ENCODE data around the gene ACAP2. TPM values are rescaled to one million over a fixed set of nuclear protein-coding genes. Genes with fewer than 3 reads are reported as not detected.

The ACAP2 gene
- total RNA-seq, 4 donors from 2014 or later: 38.3 to 66.0 (median 49.2) TPM

DNA sequence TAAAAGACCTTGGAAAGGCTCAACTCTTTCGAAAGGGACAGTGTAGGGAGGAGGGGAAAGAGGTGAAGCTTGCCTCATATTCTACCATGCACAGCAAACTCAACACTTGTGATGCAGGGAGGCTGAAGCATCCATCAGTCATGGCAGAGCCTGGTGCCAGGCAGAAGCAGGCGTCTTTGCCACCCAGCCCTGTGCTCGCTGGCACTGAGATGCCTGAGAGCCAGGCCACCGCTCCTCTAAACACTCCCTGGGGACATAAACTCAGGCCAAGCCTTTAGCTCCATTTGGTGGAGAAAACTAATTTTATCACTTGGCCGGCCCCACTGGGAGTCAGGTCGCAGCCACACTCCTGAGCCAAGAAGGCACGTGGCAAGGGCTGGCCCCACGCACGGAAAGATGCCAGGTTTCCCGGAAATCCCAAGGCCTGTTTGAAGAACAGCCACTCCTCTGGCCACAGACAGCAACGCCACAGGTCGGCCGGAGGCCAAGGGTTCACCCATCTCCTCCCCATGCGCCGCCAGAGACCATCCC, 202.6 kb downstream of the ACAP2 start:
- ATAC-seq: peak; percentile 44
- no peaks in the 10 kb centered on the region for H3K36me3 ChIP-seq
- peak overlapping the region in 2 of 4 donors; percentile 77 to 81 for H3K27ac ChIP-seq
- WGBS, 2 donors (ENCODE audit: low coverage in 1 of 2): 74% methylated on average over 2 of the region's 15 CpGs; no CpG with 5 or more reads in 1 of the 2 donors
- TF ChIP-seq POLR2AphosphoS5 (IDR thresholded peaks at IDR 0.05) (peak; percentile 69), EP300 (IDR thresholded peaks at IDR 0.05) (no peak)
- H3K27me3 ChIP-seq: no peaks in the 10 kb centered on the region
- no peaks in the 10 kb centered on the region for H3K9me3 ChIP-seq
- H3K4me1 ChIP-seq: peaks cover 0 to 34% (median 7%) of the 10 kb centered on the region in 3 donors
- H3K4me3 ChIP-seq: no peak overlapping the region

DNA sequence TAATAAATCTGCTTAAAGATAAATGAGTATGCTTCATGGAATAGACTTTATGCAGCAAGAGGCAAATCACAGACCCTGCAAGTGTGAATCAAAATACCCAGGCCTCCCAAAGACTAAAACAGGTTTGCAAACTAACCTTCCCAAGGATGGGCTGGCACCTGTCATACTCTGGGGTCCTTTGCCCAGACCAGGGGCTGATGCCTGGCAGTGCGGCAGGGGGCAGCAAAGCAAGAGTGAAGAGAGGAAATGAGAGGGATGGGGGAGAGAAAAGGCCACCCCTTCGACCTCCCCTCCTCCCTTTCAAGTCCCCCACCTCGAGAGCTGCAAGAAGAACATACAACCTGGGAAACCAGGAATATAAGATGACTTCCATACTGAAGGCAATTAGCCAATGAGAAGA, 203.7 kb downstream of the ACAP2 start:
- H3K4me1 ChIP-seq: peaks cover 0 to 34% (median 7%) of the 10 kb centered on the region in 3 donors
- WGBS, 2 donors (ENCODE audit: low coverage in 1 of 2): 66% methylated on average over 3 of the region's 3 CpGs; no CpG with 5 or more reads in 1 of the 2 donors
- H3K27me3 ChIP-seq: no peaks in the 10 kb centered on the region
- H3K27ac ChIP-seq: peak overlapping the region in 3 of 4 donors; percentile 77 to 83 (median 81)
- no peaks in the 10 kb centered on the region for H3K9me3 ChIP-seq
- TF ChIP-seq POLR2A (IDR thresholded peaks at IDR 0.05) (no peak), POLR2AphosphoS5 (IDR thresholded peaks at IDR 0.05) (no peak), EP300 (IDR thresholded peaks at IDR 0.05) (no peak)
- TF ChIP-seq, protein P1, sequence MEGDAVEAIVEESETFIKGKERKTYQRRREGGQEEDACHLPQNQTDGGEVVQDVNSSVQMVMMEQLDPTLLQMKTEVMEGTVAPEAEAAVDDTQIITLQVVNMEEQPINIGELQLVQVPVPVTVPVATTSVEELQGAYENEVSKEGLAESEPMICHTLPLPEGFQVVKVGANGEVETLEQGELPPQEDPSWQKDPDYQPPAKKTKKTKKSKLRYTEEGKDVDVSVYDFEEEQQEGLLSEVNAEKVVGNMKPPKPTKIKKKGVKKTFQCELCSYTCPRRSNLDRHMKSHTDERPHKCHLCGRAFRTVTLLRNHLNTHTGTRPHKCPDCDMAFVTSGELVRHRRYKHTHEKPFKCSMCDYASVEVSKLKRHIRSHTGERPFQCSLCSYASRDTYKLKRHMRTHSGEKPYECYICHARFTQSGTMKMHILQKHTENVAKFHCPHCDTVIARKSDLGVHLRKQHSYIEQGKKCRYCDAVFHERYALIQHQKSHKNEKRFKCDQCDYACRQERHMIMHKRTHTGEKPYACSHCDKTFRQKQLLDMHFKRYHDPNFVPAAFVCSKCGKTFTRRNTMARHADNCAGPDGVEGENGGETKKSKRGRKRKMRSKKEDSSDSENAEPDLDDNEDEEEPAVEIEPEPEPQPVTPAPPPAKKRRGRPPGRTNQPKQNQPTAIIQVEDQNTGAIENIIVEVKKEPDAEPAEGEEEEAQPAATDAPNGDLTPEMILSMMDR (IDR thresholded peaks at IDR 0.05): no peak
- ATAC-seq: no peak
- H3K36me3 ChIP-seq: no peaks in the 10 kb centered on the region
- no peak overlapping the region for H3K4me3 ChIP-seq

- peaks cover 0 to 34% (median 7%) of the 10 kb centered on the region in 3 donors for H3K4me1 ChIP-seq
- no peaks in the 10 kb centered on the region for H3K9me3 ChIP-seq
- ATAC-seq: peak; percentile 86
- peak overlapping the region in 3 of 4 donors; percentile 77 to 83 (median 81) for H3K27ac ChIP-seq
- TF ChIP-seq POLR2AphosphoS5 (IDR thresholded peaks at IDR 0.05): peak; percentile 92
- no peak for TF ChIP-seq EP300 (IDR thresholded peaks at IDR 0.05)
- WGBS, 2 donors (ENCODE audit: low coverage in 1 of 2): 44 to 59% methylated on average over 1 to 2 of the region's 10 CpGs
- no peaks in the 10 kb centered on the region for H3K27me3 ChIP-seq
- no peak overlapping the region for H3K4me3 ChIP-seq
- no peaks in the 10 kb centered on the region for H3K36me3 ChIP-seq
Measured at GRCh38 chr3:195238586-195239118, 204.2 kb downstream of the ACAP2 start.

GRCh38 chr3:195238081-195238571, 204.7 kb downstream of the ACAP2 start:
- ATAC-seq: no peak
- Histone ChIP-seq H3K4me3 (no peak overlapping the region), H3K9me3 (no peaks in the 10 kb centered on the region), H3K36me3 (no peaks in the 10 kb centered on the region), H3K4me1 (peaks cover 0 to 34% (median 7%) of the 10 kb centered on the region in 3 donors), H3K27ac (peak overlapping the region in 3 of 4 donors; percentile 77 to 83 (median 81)), H3K27me3 (no peaks in the 10 kb centered on the region)
- 67 to 89% methylated on average over 5 to 9 of the region's 12 CpGs for WGBS, 2 donors (ENCODE audit: low coverage in 1 of 2)
- TF ChIP-seq POLR2AphosphoS5 (IDR thresholded peaks at IDR 0.05): no peak
- TF ChIP-seq EP300 (IDR thresholded peaks at IDR 0.05): no peak
- TF ChIP-seq POLR2A (IDR thresholded peaks at IDR 0.05): no peak
- TF ChIP-seq, protein P1 (IDR thresholded peaks at IDR 0.05): no peak

GRCh38 chr3:195236801-195237570, 205.8 kb downstream of the ACAP2 start:
- no peaks in the 10 kb centered on the region for H3K27me3 ChIP-seq
- H3K9me3 ChIP-seq: no peaks in the 10 kb centered on the region
- H3K4me3 ChIP-seq: no peak overlapping the region
- H3K4me1 ChIP-seq: peaks cover 0 to 34% (median 7%) of the 10 kb centered on the region in 3 donors
- H3K27ac ChIP-seq: peak overlapping the region in 1 of 4 donors; percentile 3
- H3K36me3 ChIP-seq: no peaks in the 10 kb centered on the region
- 95 to 100% methylated on average over 4 to 7 of the region's 10 CpGs for WGBS, 2 donors (ENCODE audit: low coverage in 1 of 2)
- TF ChIP-seq POLR2A (IDR thresholded peaks at IDR 0.05) (no peak), EP300 (IDR thresholded peaks at IDR 0.05) (no peak), POLR2AphosphoS5 (IDR thresholded peaks at IDR 0.05) (no peak)
- TF ChIP-seq, protein P1 (IDR thresholded peaks at IDR 0.05): no peak
- ATAC-seq: no peak

Measured in gastroesophageal sphincter (tissue), 4 donors.